ENCODE data around the gene C11orf68.

Gene C11orf68

DNA sequence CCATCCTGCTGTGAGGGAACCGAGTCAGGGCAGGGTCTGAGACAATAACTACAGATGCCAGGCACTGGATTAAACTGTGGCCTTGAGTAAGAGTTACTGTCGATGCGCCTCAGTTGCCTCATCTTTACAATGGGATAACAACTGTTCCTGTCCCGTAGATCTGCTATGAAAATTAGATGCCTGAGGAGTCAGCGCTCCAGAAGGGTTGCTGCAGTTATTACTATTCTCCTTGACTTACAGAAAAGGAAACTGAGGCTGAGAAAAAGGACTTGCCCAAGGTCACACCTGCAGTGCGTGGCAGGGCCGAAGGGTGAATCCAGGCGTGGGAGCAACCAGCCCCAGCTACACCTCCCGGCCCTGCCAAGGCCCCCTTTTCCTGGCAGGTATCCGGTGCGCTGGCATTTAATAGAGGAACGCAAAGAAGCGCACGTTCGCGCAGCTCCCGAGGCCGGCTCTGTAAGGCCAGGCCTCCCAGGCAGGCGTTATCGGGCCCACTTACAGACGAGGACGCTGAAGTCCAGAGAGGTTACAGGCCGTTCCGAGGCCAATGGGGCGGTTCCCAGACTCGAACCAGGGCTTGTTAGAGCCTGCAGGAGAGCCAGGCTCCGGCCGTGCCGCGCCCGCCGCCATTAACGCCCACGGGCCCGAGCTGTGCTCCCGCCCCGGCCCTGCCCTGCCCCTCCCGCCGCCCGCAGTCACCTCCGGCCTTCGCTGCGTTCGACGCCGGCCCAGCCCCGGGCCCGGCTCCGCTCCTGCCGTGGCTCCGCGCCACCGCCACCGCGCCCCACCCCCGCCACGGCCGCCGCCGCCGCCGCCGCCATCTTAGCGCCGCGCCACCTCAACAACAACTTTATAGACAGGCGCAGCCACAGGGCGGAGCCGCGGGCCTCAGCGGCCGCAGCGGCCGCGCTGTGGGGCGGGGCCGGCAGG is at the start of gene C11orf68:
TSS of gene C11orf68 (minus strand) at position 852 of the 930 bp plus-strand sequence. CDS start at position 821, 31 bp downstream.
- TF ChIP-seq, protein P1, sequence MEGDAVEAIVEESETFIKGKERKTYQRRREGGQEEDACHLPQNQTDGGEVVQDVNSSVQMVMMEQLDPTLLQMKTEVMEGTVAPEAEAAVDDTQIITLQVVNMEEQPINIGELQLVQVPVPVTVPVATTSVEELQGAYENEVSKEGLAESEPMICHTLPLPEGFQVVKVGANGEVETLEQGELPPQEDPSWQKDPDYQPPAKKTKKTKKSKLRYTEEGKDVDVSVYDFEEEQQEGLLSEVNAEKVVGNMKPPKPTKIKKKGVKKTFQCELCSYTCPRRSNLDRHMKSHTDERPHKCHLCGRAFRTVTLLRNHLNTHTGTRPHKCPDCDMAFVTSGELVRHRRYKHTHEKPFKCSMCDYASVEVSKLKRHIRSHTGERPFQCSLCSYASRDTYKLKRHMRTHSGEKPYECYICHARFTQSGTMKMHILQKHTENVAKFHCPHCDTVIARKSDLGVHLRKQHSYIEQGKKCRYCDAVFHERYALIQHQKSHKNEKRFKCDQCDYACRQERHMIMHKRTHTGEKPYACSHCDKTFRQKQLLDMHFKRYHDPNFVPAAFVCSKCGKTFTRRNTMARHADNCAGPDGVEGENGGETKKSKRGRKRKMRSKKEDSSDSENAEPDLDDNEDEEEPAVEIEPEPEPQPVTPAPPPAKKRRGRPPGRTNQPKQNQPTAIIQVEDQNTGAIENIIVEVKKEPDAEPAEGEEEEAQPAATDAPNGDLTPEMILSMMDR (IDR thresholded peaks at IDR 0.05; ENCODE audit: low read depth, low read length), result no peak
- no peak for DNase-seq (ENCODE audit: extremely low read depth, low read depth)

DNA sequence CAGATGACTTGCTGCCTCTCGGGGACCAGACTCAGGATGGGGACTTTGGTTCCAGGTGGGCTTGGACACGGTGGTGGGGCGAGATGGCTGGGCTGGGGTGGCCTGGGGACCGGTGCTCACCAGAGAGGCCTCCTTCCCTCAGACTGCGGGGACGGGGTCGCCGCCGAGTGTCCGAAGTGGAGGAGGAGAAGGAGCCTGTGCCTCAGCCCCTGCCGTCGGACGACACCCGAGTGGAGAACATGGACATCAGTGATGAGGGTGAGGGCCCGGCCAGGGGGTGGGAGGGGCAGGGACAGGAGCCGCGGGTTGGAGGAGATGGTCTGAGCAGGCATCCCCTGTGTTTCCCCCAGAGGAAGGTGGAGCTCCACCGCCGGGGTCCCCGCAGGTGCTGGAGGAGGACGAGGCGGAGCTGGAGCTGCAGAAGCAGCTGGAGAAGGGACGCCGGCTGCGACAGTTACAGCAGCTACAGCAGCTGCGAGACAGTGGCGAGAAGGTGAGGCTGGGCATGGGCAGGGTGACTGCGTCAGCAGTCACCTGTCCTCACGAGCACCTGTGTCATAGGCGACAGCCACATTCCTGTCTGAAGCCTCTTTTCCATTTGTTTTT is 48.6 kb upstream of the C11orf68 start:
- TF ChIP-seq, protein P1 (IDR thresholded peaks at IDR 0.05; ENCODE audit: low read depth, low read length), result no peak
- DNase-seq (ENCODE audit: extremely low read depth, low read depth), result no peak

DNA sequence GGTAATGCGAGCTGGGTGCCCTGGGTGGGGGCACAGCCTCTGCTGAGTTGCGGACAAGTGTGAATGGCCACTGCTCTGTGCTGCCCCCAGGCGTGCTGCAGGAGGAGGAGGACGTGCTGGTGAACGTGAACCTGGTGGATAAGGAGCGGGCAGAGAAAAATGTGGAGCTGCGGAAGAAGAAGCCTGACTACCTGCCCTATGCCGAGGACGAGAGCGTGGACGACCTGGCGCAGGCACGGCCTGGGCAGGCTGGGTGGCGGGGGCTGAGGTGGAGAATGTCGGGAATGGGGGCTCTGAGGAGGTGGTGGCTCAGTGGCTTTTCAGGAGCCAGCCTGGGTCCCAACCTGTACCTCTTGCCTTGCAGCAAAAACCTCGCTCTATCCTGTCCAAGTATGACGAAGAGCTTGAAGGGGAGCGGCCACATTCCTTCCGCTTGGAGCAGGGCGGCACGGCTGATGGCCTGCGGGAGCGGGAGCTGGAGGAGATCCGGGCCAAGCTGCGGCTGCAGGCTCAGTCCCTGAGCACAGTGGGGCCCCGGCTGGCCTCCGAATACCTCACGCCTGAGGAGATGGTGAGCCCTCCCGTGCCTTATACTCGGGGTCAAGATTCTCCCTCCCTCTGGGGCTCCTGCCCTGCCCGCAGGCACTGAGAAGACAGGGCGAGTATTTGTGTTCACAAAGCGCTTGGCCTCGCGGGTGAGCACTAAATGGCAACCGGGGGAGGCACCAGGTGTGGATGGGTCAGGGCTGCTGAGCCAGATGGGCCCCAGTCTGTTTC is 47.3 kb upstream of the C11orf68 start:
- TF ChIP-seq, protein P1 (IDR thresholded peaks at IDR 0.05; ENCODE audit: low read depth, low read length), result no peak
- DNase-seq (ENCODE audit: extremely low read depth, low read depth), result no peak

DNA sequence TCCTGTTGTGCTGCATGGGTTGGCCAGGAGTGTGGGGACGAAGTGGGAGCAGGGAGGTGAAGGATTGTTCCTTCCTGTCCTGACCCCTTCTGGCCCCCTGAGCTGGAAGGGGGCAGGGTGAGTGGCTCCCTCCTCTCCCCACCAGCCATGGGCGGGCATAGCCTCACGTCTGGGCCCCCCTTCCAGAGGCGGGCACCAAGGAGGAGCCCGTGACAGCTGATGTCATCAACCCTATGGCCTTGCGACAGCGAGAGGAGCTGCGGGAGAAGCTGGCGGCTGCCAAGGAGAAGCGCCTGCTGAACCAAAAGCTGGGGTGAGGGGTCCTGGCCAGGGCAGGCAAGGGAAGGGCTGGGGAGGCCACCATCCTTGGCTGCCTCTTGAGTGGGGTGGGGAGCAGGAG is 46.0 kb upstream of the C11orf68 start:
- TF ChIP-seq, protein P1 (IDR thresholded peaks at IDR 0.05; ENCODE audit: low read depth, low read length), result no peak
- no peak for DNase-seq (ENCODE audit: extremely low read depth, low read depth)

DNA sequence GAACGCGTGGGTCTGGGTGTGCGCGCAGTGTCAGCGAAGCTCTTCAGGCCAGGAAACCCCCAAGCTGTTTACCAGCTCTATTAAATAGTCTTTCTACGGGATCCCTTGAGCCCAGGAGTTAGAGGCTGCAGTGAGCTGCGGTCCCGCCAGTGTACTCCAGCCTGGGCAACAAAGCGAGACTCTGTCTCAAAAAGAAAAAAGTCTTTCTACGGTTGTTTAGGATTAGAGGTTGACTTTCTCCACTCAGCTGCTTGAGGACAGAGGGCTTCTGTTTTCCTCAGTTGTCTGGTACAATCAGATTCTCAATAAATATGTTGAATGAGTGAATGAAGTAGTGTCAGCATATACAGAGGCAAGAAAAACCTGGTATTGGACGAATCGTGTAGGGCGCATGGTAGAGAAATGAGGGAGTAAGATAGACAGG is 43.3 kb upstream of the C11orf68 start:
- TF ChIP-seq, protein P1 (IDR thresholded peaks at IDR 0.05; ENCODE audit: low read depth, low read length), result no peak
- no peak for DNase-seq (ENCODE audit: extremely low read depth, low read depth)

DNA sequence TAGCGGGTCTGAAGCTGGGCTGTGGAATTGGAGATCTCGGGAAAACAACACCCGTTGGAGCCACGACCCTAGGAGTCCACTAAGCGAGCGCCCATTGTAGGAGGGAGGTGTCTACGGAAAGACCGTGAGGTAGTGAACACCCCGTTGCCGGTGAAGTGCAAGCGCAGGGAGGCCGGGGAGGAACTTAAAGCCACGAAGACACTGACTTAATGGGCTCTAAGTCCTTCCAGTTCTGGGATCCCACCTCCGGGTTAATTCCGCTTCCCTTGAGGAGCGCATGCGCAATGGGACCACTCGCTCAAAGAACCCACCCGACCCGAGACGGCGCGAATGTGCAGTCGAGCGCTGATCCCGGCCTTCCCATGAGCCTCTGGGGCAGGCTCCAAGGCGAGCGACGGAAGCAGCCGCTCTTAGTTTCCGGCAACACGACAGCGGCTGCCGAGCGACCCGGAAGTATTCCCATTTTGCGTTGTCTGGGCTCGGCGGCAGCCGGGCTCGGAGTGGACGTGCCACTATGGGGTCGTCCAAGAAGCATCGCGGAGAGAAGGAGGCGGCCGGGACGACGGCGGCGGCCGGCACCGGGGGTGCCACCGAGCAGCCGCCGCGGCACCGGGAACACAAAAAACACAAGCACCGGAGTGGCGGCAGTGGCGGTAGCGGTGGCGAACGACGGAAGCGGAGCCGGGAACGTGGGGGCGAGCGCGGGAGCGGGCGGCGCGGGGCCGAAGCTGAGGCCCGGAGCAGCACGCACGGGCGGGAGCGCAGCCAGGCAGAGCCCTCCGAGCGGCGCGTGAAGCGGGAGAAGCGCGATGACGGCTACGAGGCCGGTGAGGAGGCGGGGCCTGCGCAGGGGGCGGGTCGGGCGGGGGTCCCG is 42.6 kb upstream of the C11orf68 start, which contains the start of gene SART1:
TSS of gene SART1 (plus strand) at position 468 of the 874 bp plus-strand sequence. CDS start at position 515, 47 bp downstream.
- DNase-seq (ENCODE audit: extremely low read depth, low read depth), result peak; percentile 94
- TF ChIP-seq, protein P1 (IDR thresholded peaks at IDR 0.05; ENCODE audit: low read depth, low read length), result no peak

Data from AG09319 (cell line).